H1 (cell line): ENCODE results near the gene BIRC7. TPM values are rescaled to one million over a fixed set of nuclear protein-coding genes. Genes with fewer than 3 reads are reported as not detected.

Experiments
- FOSL1 ChIP-seq: IDR thresholded peaks from 2 replicates; pipeline ENCODE4 v1.6.1; 2011; ENCODE audit warnings: mild to moderate bottlenecking, low read depth, low read length, moderate library complexity; ENCODE audit not compliant: insufficient read depth
- SAP30 ChIP-seq: fragments of 300-600 bp; sonication (generic); IDR thresholded peaks from 2 replicates; pipeline ENCODE4 v1.7.1; 2012; ENCODE audit warnings: low read length, moderate library complexity, mild to moderate bottlenecking, inconsistent platforms; ENCODE audit not compliant: insufficient read depth, insufficient replicate concordance
- TAF7 ChIP-seq: optimal IDR thresholded peaks from 2 replicates; pipeline ENCODE3; 2011; ENCODE audit warnings: low read depth, mild to moderate bottlenecking, inconsistent platforms, low read length, moderate library complexity, borderline replicate concordance
- TCF12 ChIP-seq: IDR thresholded peaks from 2 replicates; pipeline ENCODE4 v1.6.1; 2011; ENCODE audit warnings: low read depth, mild to moderate bottlenecking, low read length
- polyA plus RNA-seq, 7 experiments: library from polyadenylated mRNA; depleted of rRNA in 3 of 7; stranded (reverse) in 5 of 7; unstranded in 2 of 7; fragments of >200 nt in 5 of 7; fragments of 200-250 nt in 2 of 7; gene quantifications; 1 replicate in 5 of 7; 2 replicates in 1 of 7; 4 replicates in 1 of 7; pipeline versions ENCODE4 v1.2.1 to v1.2.3, GENCODE V29; 2011 to 2013; ENCODE audit warnings: missing spikeins in 2 of 7, mixed read lengths in 2 of 7
- total RNA-seq: library from RNA; stranded (reverse); fragmentation: NEBNext Ultra II Directional; extraction: Animal tissue kit (Norgen Biotek cat#: 25700); gene quantifications from 2 replicates; pipeline ENCODE4 v1.2.1, GENCODE V29; 2021

BIRC7 gene
- total and polyA plus RNA-seq, 2 of the 8 experiments (the other 6 are each of a cell fraction or from before 2014, with no cell fraction given) = 0.11 to 0.41 TPM

GRCh38 chr20:63219447-63219821 lies 16.3 kb upstream of the BIRC7 start (continued):
- TF ChIP-seq FOSL1 = no peak
- TF ChIP-seq TAF7 = no peak
- TF ChIP-seq TCF12 = no peak
- no peak for TF ChIP-seq SAP30
